ENCODE measurements around the gene MAGI2.
"Not testable (repeated sequence)": the region's sequence is repeated elsewhere in the genome, so short reads cannot be mapped to it uniquely, and the experiment has no call there.

Gene MAGI2

GRCh38 chr7:78299088-78299487 lies 1154.4 kb downstream of the MAGI2 start:
- no peak for DNase-seq (ENCODE audit: low read depth in 2 of 2)

- DNase-seq (ENCODE audit: low read depth in 2 of 2), result no peak
Observed at GRCh38 chr7:78296644-78297371, 1156.7 kb downstream of the MAGI2 start.

- DNase-seq (ENCODE audit: low read depth in 2 of 2), result no peak
Observed at GRCh38 chr7:78296046-78296597, 1157.3 kb downstream of the MAGI2 start.

GRCh38 chr7:78289471-78289870 lies 1164.0 kb downstream of the MAGI2 start:
- DNase-seq (ENCODE audit: low read depth in 2 of 2), result not testable (repeated sequence)

- no peak for DNase-seq (ENCODE audit: low read depth in 2 of 2)
Observed at GRCh38 chr7:78284945-78285344, 1168.5 kb downstream of the MAGI2 start.

DNA sequence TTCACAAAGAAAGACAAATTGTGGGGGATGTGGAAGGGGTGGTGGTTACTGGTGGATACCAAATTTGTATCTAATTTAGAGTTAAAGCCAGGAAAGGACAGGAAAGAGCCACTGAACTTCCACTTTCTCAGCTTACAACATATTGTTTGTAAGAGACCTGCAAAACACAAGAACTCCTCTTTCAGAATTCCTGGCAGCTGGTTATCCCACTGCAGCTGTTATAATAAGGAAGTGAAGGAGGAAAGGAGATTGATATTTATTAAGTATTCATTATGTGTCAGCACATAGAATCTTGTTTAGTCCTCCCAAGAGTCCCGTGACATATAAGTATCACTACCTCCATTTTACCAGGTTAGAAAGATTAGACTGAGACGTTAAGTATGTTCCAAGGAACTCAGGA lies 1173.2 kb downstream of the MAGI2 start:
- DNase-seq (ENCODE audit: low read depth in 2 of 2), result no peak

GRCh38 chr7:78279457-78279856 lies 1174.0 kb downstream of the MAGI2 start:
- no peak for DNase-seq (ENCODE audit: low read depth in 2 of 2)

GRCh38 chr7:78279032-78279431 lies 1174.4 kb downstream of the MAGI2 start:
- DNase-seq (ENCODE audit: low read depth in 2 of 2), result peak; percentile 31 to 42

GRCh38 chr7:78267141-78267540 lies 1186.3 kb downstream of the MAGI2 start:
- no peak for DNase-seq (ENCODE audit: low read depth in 2 of 2)

DNA sequence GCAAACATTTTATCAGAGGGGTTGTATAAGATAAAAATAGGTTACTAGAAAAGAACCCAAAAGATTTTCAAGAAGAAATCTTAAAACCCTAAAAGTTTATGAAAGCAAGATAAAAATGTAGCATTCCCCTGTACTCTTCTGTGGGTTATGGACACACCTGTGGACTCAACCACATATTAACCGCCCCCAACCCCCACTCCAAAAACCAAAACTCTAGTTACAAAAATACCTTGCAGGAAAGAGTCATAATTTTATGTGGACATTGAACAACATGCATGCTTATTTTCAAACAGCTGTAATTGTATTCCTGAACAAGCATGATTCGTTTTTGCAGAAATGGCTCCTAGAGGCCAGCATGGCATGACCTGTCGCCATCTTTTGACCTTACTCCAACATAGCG lies 1188.0 kb downstream of the MAGI2 start:
- no peak for DNase-seq (ENCODE audit: low read depth in 2 of 2)

- DNase-seq (ENCODE audit: low read depth in 2 of 2), result no peak
Observed at GRCh38 chr7:78265071-78265470, 1188.4 kb downstream of the MAGI2 start.

DNA sequence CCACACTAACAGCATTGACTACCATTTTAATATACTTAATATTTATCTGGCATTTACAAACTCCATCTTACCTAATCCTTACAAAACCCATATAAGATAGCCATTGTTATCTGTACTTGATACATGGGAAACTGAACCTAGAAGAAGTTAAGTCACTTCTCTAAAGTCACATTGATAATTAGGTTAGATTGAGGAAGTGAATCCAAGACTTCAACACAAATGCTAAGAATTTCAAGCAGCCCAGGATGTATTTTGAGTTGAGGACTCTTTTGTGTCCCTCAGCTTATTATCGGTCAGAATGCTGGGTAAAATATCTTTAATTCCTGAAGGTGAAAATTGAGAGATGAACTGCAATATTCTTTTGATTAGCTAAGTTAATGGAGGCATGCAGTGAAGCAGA lies 1189.4 kb downstream of the MAGI2 start:
- no peak for DNase-seq (ENCODE audit: low read depth in 2 of 2)

DNA sequence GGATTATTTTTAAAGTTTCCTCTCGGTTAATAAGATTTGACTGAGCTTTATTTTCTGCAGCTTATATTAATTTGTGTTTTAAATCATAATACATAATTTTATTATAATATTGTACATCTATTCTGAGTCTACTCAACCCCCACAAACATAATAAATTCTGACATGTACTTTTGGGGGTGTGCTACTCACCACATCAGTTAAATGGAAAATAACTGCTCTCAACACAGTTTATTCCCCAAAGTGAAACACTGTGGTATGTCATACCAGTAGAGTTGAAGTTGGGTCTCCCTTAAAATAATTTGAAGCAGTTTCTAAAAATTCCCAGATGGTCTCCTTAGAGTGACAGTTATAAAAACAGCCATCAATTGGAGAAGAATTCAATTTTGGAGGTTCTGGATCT lies 1191.7 kb downstream of the MAGI2 start:
- DNase-seq (ENCODE audit: low read depth in 2 of 2), result no peak

DNA sequence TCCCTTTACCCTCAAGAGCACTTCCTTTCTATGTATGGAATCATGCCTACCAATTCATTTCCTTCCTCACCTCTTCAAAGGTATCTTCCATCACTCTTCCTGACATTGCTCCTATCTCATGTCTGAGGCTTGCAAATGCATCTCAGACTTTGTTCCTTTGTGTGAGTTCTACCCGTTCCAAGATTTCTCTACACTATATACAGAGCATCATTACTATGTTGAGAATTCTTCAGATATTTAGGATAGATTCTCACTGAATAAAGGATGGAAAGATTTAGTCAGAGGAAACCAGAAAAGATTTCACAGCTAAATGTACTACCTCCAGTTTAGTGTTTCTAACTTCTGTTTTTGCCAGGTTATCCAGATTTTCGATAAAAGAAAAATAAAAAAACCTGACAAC lies 1192.2 kb downstream of the MAGI2 start:
- no peak for DNase-seq (ENCODE audit: low read depth in 2 of 2)

- DNase-seq (ENCODE audit: low read depth in 2 of 2), result peak; percentile 7 to 8
Observed at GRCh38 chr7:78260826-78261225, 1192.6 kb downstream of the MAGI2 start.

DNA sequence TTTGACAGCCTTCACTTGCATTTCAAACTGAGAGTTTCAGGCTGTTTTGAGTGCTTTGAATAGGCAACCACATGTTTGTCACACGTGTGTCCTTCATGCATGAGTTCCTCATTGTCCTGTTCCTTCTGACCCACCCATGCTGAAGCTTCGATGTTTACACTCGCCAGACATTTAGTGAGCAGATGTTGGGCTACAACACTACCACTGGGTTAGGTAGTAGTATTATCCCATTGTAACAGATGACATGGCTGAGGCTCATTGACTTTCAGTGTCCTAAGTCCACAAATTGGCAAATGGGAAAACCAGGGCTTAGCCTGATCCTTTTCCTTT lies 1198.8 kb downstream of the MAGI2 start:
- DNase-seq (ENCODE audit: low read depth in 2 of 2), result no peak

GRCh38 chr7:78253850-78254725 lies 1199.4 kb downstream of the MAGI2 start:
- no peak for DNase-seq (ENCODE audit: low read depth in 2 of 2)

GRCh38 chr7:78248867-78249266 lies 1204.6 kb downstream of the MAGI2 start:
- DNase-seq (ENCODE audit: low read depth in 2 of 2), result no peak

GRCh38 chr7:78247910-78248689 lies 1205.4 kb downstream of the MAGI2 start:
- DNase-seq (ENCODE audit: low read depth in 2 of 2), result no peak

DNA sequence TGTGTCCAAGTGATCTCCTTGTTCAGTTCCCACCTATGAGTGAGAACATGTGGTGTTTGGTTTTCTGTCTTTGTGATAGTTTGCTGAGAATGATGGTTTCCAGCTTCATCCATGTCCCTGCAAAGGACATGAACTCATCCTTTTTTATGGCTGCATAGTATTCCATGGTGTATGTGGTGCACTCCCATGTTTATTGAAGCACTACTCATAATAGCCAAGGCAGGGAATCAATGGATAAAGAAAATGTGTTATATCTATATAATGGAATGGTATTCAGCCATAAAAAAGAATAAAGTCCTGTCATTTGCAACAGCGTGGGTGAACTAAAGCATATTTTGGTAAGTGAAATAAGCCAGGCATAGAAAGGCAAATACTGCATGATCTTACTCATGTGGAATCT lies 1213.3 kb downstream of the MAGI2 start:
- DNase-seq (ENCODE audit: low read depth in 2 of 2), result not testable (repeated sequence)

- no peak for DNase-seq (ENCODE audit: low read depth in 2 of 2)
Observed at GRCh38 chr7:78234634-78235033, 1218.8 kb downstream of the MAGI2 start.

DNA sequence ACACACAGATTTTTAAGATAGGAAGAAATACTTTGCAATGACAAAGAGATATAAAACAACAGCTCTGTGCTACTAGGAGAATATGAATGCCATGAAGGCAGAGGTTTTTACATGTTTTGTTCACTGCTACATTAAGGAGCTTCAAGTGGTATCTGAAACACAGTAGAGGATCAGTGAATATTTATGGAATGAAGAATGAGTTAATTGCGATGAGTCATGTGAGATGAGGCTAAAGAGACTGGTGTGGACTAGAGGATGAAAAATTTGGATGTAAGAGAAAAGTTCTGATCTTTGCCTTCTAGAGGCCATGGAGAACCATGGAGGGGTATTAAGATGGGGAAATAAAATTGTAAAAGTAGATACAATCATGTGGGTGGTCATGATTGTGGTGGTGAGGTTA lies 1220.7 kb downstream of the MAGI2 start:
- DNase-seq (ENCODE audit: low read depth in 2 of 2), result peak in 1 of 2 experiments; percentile 17

Measured in fibroblast of skin of left biceps (primary cell).